Measurements from ENCODE around the gene CANX. TPM values are rescaled to one million over a fixed set of nuclear protein-coding genes. Genes with fewer than 3 reads are reported as not detected.

CANX gene
- polyA plus RNA-seq, 1 experiment, result 817 TPM

DNA sequence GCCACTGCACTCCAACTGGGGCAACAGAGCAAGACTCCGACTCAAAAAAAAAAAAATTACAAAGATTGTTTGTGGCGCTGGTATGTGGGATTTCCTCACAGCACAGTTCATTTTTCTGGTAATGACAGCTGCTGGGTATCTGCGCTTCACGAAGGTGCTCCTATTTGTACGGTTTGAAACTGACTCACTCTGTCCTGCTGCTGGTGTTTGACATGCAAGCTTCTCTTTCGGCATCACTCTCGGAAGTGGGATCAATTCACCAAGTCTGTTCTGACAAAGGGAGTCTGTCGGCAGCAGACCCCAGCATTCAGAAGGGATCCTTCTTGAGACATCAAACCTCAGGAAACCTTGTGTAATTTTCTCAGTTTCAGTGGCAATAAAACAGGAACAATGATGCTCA lies 60.2 kb downstream of the CANX start:
- no peaks in the 10 kb centered on the region for H3K9me3 ChIP-seq (ENCODE audit: control insufficient read depth, insufficient read depth, low read length)
- POLR2A ChIA-PET, result no interaction called here
- no peak for DNase-seq (ENCODE audit: low read depth, low spot score)
- TF ChIP-seq, protein P1, sequence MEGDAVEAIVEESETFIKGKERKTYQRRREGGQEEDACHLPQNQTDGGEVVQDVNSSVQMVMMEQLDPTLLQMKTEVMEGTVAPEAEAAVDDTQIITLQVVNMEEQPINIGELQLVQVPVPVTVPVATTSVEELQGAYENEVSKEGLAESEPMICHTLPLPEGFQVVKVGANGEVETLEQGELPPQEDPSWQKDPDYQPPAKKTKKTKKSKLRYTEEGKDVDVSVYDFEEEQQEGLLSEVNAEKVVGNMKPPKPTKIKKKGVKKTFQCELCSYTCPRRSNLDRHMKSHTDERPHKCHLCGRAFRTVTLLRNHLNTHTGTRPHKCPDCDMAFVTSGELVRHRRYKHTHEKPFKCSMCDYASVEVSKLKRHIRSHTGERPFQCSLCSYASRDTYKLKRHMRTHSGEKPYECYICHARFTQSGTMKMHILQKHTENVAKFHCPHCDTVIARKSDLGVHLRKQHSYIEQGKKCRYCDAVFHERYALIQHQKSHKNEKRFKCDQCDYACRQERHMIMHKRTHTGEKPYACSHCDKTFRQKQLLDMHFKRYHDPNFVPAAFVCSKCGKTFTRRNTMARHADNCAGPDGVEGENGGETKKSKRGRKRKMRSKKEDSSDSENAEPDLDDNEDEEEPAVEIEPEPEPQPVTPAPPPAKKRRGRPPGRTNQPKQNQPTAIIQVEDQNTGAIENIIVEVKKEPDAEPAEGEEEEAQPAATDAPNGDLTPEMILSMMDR (IDR thresholded peaks at IDR 0.05; ENCODE audit: low read depth, low read length), result no peak
- no peaks in the 10 kb centered on the region for H3K27me3 ChIP-seq (ENCODE audit: control insufficient read depth, insufficient read depth, low read length)
- CTCF ChIA-PET, result no interaction called here
- no peak overlapping the region for H3K4me3 ChIP-seq (ENCODE audit: low read depth, low read length)
- H3K27ac ChIP-seq (ENCODE audit: low read depth, low read length), result no peak overlapping the region

DNA sequence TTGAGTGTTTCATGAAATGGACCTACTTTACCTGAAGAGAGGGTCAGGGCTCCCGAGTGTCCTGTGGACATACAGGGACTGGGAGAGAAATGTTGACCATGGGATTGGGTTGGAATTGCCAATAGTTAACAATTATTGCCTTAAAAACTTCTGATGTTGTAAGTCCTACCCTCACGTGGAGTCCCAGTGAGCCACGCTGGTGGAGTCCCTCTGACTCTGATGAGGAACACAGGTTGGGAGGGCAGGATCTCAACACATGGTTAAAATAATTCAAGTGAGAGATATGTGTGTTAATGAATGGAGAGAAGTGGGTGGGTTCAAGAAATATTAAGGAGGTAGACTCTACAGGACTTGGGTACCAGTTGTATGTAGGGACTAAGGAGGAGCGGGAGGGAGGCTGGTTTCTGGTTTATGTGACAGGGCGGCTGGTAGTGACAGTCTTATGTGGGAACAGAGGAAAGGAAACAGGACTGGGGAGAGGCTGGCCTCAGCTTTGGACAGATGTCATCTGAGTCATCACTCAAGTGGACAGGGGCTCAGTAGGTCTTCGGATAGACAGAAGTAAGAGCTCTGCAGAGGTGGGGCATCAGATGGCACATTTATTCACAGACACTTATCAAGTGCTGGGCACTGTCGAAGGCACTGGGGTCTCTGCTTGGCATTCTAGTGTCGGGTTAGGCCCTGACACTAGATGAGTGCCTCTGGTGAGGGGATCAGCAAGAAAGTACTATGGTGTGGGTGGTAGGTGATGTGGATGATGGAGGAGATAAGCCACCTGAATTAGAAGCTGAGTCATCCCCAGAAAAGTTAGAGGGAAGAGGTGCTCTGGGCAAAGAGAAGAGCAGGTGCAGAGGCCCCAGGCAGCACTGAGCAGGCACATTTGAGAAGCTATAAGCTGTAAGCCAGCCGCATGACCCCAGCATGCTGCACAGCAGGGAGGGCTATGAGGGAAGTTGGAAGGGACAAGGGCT lies 61.1 kb downstream of the CANX start:
- H3K27me3 ChIP-seq (ENCODE audit: control insufficient read depth, insufficient read depth, low read length), result no peaks in the 10 kb centered on the region
- no peaks in the 10 kb centered on the region for H3K9me3 ChIP-seq (ENCODE audit: control insufficient read depth, insufficient read depth, low read length)
- ChIA-PET POLR2A (interaction anchor here (0.5 kb wide), 1 partner anchor 9 kb away, joined by 3 read pairs; no protein-coding TSS in a partner anchor), CTCF (no interaction called here)
- H3K4me3 ChIP-seq (ENCODE audit: low read depth, low read length), result no peak overlapping the region
- no peak for DNase-seq (ENCODE audit: low read depth, low spot score)
- no peak overlapping the region for H3K27ac ChIP-seq (ENCODE audit: low read depth, low read length)
- TF ChIP-seq, protein P1 (IDR thresholded peaks at IDR 0.05; ENCODE audit: low read depth, low read length), result no peak

DNA sequence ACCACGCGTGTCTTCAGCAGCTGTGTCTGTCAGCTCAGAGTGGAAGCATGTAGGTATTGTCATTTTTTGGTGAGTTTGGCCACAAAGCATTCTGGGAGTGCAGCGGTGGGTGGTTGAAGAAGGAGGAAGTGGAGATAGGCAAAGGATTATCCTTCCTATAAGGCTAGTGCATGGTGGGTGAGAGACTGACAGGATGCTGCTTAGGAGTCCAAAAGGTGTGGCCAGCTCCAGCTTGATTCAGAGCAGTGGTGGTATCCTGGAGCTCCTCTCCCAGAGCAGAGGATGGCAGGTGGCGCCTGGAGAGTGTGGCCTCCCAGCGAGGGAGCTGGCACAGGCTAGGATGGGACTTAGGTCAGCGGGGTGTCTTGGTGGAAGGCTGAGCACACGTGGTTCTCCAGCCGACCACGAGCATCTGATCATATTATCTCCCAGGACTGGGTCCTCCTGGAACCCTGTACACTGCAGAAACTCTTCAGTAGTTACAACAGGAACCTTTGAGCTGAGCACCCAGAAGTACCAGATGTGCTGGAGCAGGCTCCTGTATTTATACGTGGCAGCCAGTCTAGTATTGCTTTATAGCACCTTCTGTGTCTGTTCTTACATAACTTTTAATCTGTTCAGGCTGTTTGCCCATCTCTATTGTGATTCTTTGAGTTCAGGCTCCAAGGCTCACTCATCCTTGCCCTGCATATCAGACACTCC lies 63.5 kb downstream of the CANX start:
- CTCF ChIA-PET, result interaction anchor here (0.8 to 2.9 kb wide), 23 partner anchors 7 to 146 kb away, joined by 3 to 15 read pairs (median 5); partner anchors contain the start of genes HNRNPH1, LTC4S and MAML1
- POLR2A ChIA-PET, result interaction anchor here (1.0 to 1.6 kb wide), 3 partner anchors 30 to 138 kb away, joined by 4 to 7 read pairs (median 5); partner anchors contain the start of gene MAML1
- Histone ChIP-seq H3K27me3 (ENCODE audit: control insufficient read depth, insufficient read depth, low read length) (no peaks in the 10 kb centered on the region), H3K9me3 (ENCODE audit: control insufficient read depth, insufficient read depth, low read length) (no peaks in the 10 kb centered on the region; the same call in 1 of the 2 replicates), H3K27ac (ENCODE audit: low read depth, low read length) (peak overlapping the region; percentile 69), H3K4me3 (ENCODE audit: low read depth, low read length) (no peak overlapping the region)
- TF ChIP-seq, protein P1 (IDR thresholded peaks at IDR 0.05; ENCODE audit: low read depth, low read length), result no peak
- DNase-seq (ENCODE audit: low read depth, low spot score), result no peak

DNA sequence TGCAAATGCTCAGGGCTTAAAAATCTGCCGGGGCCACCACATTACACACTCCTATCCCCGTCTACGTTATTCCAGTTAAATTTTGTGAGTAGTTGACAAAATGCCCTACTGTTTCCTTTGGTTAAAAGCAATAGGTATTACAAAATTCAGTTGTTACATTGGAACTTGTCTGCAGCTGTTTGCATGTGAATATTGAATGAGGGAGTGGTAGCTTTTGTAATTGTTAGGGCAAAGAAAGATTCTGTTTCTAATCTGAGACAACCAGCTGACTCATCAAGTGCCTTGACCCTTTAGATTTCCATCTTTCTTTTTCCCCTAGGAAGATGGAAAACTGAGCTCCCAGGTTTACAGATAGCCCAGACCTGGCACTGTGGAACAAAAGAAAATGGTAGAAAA lies 64.0 kb downstream of the CANX start:
- ChIA-PET POLR2A (interaction anchor here (1.0 to 1.6 kb wide), 3 partner anchors 30 to 139 kb away, joined by 4 to 7 read pairs (median 5); partner anchors contain the start of gene MAML1), CTCF (interaction anchor here (0.5 to 2.9 kb wide), 26 partner anchors 8 to 145 kb away, joined by 3 to 15 read pairs (median 5); partner anchors contain the start of genes HNRNPH1, LTC4S and MAML1)
- Histone ChIP-seq H3K4me3 (ENCODE audit: low read depth, low read length) (no peak overlapping the region), H3K27ac (ENCODE audit: low read depth, low read length) (peak overlapping the region; percentile 69), H3K9me3 (ENCODE audit: control insufficient read depth, insufficient read depth, low read length) (no peaks in the 10 kb centered on the region; the same call in 1 of the 2 replicates), H3K27me3 (ENCODE audit: control insufficient read depth, insufficient read depth, low read length) (no peaks in the 10 kb centered on the region)
- DNase-seq (ENCODE audit: low read depth, low spot score), result no peak
- TF ChIP-seq, protein P1 (IDR thresholded peaks at IDR 0.05; ENCODE audit: low read depth, low read length), result no peak
